IPS-15b (cell line): ENCODE results near the gene MEIS2.
"Not testable (repeated sequence)": the region's sequence is repeated elsewhere in the genome, so short reads cannot be mapped to it uniquely, and the experiment has no call there.

ENCODE experiments used
- H3K27me3 ChIP-seq: one replicate; pipeline ENCODE4 v1.6.1; 2013; ENCODE audit warnings: low read length; ENCODE audit not compliant: control insufficient read depth, insufficient read depth
- H3K36me3 ChIP-seq: one replicate; pipeline ENCODE4 v1.6.1; 2013; ENCODE audit warnings: low read length; ENCODE audit not compliant: control insufficient read depth, insufficient read depth
- H3K4me1 ChIP-seq: one replicate; pipeline ENCODE4 v1.6.1; 2013; ENCODE audit warnings: mild to moderate bottlenecking, low read length; ENCODE audit not compliant: control insufficient read depth, insufficient read depth
- H3K4me3 ChIP-seq: one replicate; pipeline ENCODE4 v1.5.1; 2013; ENCODE audit warnings: low read depth, low read length
- H3K9ac ChIP-seq: one replicate; pipeline ENCODE4 v1.6.1; 2013; ENCODE audit warnings: low read depth, mild to moderate bottlenecking, low read length
- H3K9me3 ChIP-seq: one replicate; pipeline ENCODE4 v1.6.1; 2013; ENCODE audit warnings: mild to moderate bottlenecking, low read length; ENCODE audit not compliant: control insufficient read depth, insufficient read depth

Gene MEIS2

GRCh38 chr15:37004981-37005735 lies 95.2 kb downstream of the MEIS2 start:
- H3K9me3 ChIP-seq: no peaks in the 10 kb centered on the region
- no peak overlapping the region for H3K9ac ChIP-seq
- H3K4me1 ChIP-seq: peaks cover 2% of the 10 kb centered on the region
- H3K4me3 ChIP-seq: no peak overlapping the region
- no peaks in the 10 kb centered on the region for H3K27me3 ChIP-seq
- no peaks in the 10 kb centered on the region for H3K36me3 ChIP-seq

- peaks cover 2% of the 10 kb centered on the region for H3K4me1 ChIP-seq
- H3K36me3 ChIP-seq: no peaks in the 10 kb centered on the region
- no peaks in the 10 kb centered on the region for H3K27me3 ChIP-seq
- H3K9me3 ChIP-seq: no peaks in the 10 kb centered on the region
- H3K9ac ChIP-seq: no peak overlapping the region
- H3K4me3 ChIP-seq: no peak overlapping the region
Observed at GRCh38 chr15:37004373-37004869, 95.9 kb downstream of the MEIS2 start.

DNA sequence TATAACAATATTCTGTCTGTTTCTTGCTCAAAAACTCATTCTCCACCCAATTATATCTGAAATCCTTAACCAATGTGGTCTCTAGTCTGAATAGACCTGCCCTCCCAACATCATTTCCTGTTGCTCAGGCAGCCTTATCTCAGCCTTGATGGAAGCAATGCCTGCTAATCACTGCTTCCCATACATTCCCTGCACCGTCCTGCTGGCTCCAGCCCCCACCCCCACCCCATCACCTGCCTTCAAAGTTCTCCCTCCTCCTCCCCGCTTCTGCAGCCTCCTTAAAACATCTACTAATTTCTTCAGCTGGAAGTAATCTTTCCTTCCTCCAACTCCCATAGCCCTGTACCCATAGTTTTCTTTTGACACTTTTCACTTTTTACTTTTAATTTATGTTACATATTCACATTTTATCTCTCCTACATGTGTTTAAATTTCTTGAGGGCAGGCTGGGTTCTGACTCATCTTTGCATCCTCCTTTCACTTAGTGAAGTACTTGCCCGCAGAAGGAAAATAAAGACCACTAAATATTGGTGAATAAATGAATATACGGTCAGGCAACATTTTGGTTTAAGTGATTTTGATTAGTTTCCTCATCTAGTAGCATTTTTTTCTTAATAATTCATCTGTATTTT lies 98.2 kb downstream of the MEIS2 start:
- Histone ChIP-seq H3K36me3 (no peaks in the 10 kb centered on the region), H3K4me3 (no peak overlapping the region), H3K9ac (no peak overlapping the region), H3K4me1 (peaks cover 2% of the 10 kb centered on the region), H3K9me3 (no peaks in the 10 kb centered on the region), H3K27me3 (no peaks in the 10 kb centered on the region)

- Histone ChIP-seq H3K9ac (no peak overlapping the region), H3K27me3 (no peaks in the 10 kb centered on the region), H3K9me3 (no peaks in the 10 kb centered on the region), H3K4me1 (peaks cover 2% of the 10 kb centered on the region), H3K36me3 (no peaks in the 10 kb centered on the region), H3K4me3 (no peak overlapping the region)
Observed at GRCh38 chr15:37001417-37001816, 98.9 kb downstream of the MEIS2 start.

GRCh38 chr15:36999778-37000177 lies 100.6 kb downstream of the MEIS2 start:
- Histone ChIP-seq H3K4me3 (no peak overlapping the region), H3K4me1 (peaks cover 2% of the 10 kb centered on the region), H3K27me3 (no peaks in the 10 kb centered on the region), H3K36me3 (no peaks in the 10 kb centered on the region), H3K9ac (no peak overlapping the region), H3K9me3 (no peaks in the 10 kb centered on the region)

DNA sequence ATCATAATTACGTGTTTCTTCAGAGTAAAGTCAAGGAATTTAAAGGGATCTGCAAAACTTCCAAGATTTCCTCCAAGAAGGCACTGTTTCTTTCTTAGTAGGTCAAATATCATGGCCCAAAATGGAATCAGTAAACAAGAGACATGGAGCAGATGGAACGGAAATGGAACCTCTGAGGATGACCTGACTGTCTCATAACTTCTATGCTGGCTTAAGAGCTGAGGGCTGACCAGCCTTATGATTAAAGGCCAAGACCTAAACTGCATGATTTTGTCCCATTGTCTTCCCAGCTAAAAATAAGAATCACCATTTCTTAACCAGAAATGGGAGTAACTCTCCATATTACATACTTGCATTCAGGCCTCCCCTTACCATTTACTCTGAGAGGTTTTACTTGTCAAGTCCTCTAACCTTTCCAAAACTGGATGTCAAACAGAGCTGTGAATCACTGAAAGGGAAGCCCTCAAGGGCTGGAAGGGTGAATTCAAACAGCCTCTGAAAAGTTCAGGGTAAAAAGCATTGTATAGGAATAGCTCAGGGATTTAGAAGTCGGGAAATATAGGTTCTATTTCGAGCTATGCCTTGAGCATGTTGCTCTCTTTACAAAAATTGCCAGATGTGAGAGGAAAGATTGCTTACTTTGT lies 103.7 kb downstream of the MEIS2 start:
- H3K36me3 ChIP-seq: no peaks in the 10 kb centered on the region
- no peaks in the 10 kb centered on the region for H3K27me3 ChIP-seq
- H3K9me3 ChIP-seq: no peaks in the 10 kb centered on the region
- no peak overlapping the region for H3K9ac ChIP-seq
- no peak overlapping the region for H3K4me3 ChIP-seq
- no peaks in the 10 kb centered on the region for H3K4me1 ChIP-seq

DNA sequence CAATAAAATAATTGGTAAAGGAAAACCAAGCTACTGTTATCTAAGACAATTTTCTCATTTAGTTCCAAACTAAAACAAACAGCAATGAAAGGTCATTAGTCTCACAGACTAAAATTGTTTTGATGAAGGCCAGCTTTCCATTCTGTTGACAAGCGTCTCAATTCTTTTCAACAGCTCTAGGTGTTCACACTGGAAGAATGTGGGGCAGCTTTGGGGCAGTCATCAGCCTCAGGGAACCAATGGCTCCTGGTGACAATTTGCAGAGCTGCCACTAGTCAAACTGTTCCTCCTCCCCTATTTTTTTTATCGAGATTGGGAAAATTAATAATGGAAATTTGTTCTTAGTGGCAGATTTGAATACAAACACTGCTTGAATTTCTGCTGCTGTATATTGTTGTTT lies 104.2 kb downstream of the MEIS2 start:
- Histone ChIP-seq H3K9ac (no peak overlapping the region), H3K9me3 (no peaks in the 10 kb centered on the region), H3K4me1 (no peaks in the 10 kb centered on the region), H3K36me3 (no peaks in the 10 kb centered on the region), H3K27me3 (no peaks in the 10 kb centered on the region), H3K4me3 (no peak overlapping the region)

GRCh38 chr15:36994790-36995189 lies 105.6 kb downstream of the MEIS2 start:
- no peaks in the 10 kb centered on the region for H3K27me3 ChIP-seq
- H3K36me3 ChIP-seq: no peaks in the 10 kb centered on the region
- H3K9ac ChIP-seq: no peak overlapping the region
- H3K4me3 ChIP-seq: no peak overlapping the region
- H3K9me3 ChIP-seq: no peaks in the 10 kb centered on the region
- H3K4me1 ChIP-seq: no peaks in the 10 kb centered on the region

DNA sequence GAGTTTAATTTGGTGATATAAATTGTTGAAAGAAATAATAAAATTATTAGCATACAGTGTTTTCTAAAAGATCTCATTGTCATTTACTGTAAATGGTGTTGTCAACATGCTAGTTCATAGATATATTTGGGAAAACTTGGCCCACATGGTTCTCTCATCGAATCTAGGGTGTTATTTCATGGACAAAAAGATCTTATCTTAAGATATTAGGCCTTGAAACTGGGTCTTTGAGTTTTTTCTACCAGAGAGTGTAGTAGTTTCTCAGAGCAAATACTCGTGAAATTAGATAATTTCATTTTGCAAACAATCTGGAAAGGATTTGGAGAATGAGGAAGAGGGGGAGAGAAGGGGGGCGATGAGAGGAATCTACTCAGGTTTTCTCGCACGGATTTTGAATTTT lies 107.9 kb downstream of the MEIS2 start:
- no peak overlapping the region for H3K4me3 ChIP-seq
- H3K9ac ChIP-seq: no peak overlapping the region
- no peaks in the 10 kb centered on the region for H3K27me3 ChIP-seq
- H3K9me3 ChIP-seq: no peaks in the 10 kb centered on the region
- H3K4me1 ChIP-seq: no peaks in the 10 kb centered on the region
- no peaks in the 10 kb centered on the region for H3K36me3 ChIP-seq

DNA sequence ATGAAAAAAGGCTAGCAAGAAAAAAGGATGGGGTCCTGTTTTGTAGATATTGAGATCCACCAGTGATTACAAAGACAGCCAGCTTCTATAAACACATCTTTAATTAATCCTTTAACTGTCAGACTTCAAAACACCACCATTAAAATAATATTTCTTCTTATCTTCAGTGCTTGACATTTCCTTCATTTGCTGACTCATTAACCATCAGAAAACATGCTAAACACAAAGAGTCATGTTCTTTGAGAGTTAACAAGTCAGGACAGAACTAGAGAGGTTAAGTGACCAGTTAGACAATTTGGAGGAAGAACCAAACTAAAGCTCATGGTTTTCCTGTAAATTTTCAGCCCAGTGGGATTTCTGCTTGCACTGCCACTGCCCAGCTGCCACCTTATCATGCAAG lies 111.4 kb downstream of the MEIS2 start:
- Histone ChIP-seq H3K9ac (no peak overlapping the region), H3K36me3 (no peaks in the 10 kb centered on the region), H3K27me3 (no peaks in the 10 kb centered on the region), H3K4me1 (no peaks in the 10 kb centered on the region), H3K9me3 (no peaks in the 10 kb centered on the region), H3K4me3 (no peak overlapping the region)

DNA sequence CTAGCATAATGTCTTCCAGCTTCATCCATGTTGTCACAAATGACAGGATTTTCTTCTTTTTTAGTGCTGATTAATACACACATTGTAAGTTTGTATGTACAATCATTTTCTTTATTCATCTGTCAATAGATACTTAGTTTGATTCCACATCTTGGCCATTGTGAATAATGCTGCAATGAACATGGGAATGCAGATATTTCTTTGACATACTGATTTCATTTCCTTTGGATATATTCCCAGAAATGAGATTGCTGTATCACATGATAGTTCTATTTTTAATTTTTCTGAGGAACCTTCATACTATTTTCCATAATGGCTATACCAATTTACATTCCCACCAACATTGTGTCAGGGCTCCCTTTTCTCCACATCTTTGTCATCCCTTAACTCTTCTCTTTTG lies 117.9 kb downstream of the MEIS2 start:
- H3K4me3 ChIP-seq: no peak overlapping the region
- no peaks in the 10 kb centered on the region for H3K9me3 ChIP-seq
- H3K4me1 ChIP-seq: no peaks in the 10 kb centered on the region
- H3K9ac ChIP-seq: no peak overlapping the region
- H3K36me3 ChIP-seq: no peaks in the 10 kb centered on the region
- no peaks in the 10 kb centered on the region for H3K27me3 ChIP-seq

DNA sequence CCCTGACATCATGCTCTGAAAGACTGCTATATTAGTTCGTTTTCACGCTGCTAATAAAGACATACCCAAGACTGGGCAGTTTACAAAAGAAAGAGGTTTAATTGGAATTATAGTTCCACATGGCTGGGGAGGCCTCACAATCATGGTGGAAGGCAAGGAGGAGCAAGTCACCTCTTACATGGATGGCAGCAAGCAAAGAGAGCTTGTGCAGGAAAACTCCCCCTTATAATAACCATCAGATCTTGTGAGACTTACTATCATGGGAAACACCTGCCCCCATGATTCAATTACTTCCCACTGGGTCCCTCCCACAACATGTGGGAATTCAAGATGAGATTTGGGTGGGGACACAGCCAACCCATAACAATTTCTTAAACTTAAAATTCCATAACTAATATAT lies 120.1 kb downstream of the MEIS2 start:
- H3K36me3 ChIP-seq, H3K27me3 ChIP-seq, H3K9me3 ChIP-seq, H3K9ac ChIP-seq, H3K4me3 ChIP-seq, H3K4me1 ChIP-seq: not testable (repeated sequence)
